GM18868 (cell line): ENCODE measurements around the gene RASL11A.

Experiments used
- ATAC-seq: cut with Tn5 transposase; IDR thresholded peaks from one replicate; pipeline ENCODE4 v1.9.1; 2021; ENCODE audit warnings: mild to moderate bottlenecking, moderate library complexity; ENCODE audit not compliant: unreplicated experiment

RASL11A gene, protein sequence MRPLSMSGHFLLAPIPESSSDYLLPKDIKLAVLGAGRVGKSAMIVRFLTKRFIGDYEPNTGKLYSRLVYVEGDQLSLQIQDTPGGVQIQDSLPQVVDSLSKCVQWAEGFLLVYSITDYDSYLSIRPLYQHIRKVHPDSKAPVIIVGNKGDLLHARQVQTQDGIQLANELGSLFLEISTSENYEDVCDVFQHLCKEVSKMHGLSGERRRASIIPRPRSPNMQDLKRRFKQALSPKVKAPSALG

DNA sequence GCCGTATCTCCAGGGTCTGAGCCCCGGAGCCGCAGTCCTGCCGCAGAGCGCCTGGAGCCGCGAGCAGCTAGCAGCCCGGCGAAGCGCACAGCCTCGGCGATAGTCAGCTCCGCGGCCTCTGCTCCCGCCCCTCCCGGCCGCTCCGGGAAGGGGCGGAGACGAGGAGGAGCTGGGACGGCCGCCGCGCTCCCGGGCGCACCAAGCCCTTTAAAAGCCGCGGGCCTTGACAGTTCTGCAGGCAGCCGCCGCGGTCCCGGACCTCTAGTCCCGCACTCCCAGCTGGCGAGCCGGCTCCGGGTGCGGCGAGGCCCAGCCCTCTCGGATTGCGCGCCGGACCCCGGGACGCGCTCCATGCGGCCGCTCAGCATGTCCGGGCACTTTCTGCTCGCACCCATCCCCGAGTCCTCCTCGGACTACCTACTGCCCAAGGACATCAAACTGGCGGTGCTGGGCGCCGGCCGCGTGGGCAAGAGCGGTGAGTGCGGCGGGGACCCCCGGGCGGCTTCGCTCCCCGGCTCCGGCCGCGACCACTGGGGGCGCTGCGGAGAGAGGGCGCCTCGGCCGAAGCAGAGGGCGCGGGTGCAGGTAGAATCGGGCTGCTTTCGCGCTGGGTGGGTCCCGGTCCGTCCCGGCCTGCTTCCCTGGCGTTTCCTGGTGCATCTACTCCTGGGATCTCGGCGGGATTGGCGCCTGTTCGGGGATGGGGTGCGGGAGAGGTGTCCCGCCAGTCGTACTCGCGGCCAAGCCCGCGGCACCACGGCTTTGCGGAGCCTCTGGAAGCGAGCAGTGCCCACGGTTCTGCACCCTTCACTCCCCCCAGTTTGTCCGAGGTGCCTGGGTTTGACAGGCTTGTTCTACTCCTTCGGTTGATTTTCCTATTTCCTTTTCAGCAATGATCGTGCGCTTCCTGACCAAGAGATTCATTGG, at the start of gene RASL11A:
Gene RASL11A (plus strand): TSS at position 237 of the 927 bp plus-strand sequence. CDS start 115 bp downstream, at position 352.
- peak; percentile 78 for ATAC-seq

DNA sequence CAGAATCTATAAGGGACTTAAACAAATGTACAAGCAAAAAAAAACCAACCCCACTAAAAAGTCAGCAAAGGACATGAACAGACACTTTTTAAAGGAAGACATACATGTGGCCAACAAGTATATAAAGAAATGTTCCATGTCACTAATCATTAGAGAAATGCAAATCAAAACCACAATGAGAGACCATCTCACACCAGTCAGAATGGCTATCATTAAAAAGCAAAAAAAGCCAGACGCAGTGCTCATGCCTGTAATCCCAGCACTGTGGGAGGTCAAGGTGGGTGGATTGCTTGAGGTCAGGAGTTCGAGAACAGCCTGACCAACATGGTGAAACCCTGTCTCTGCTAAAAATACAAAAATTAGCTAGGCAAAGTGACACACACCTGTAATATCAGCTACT, 48.5 kb upstream of the RASL11A start:
- ATAC-seq, result peak; percentile 60

DNA sequence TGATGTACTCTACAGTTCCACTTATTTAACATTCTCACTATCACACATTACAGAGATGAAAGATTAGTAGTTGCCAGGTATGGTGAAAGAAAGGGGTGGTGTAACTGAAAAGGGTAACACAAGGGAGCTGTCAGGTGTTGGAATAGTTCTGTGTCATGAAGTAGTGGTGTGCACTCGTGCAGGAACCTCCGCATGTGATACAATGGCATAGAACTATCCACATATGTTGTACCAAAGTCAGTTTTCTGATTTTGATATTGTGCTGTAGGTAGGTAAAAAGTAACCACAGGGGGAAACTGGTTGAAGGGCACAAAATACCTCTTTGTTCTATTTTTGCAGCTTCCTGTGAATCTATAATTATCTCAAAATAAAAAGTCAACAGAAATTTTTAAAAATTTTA, 43.6 kb upstream of the RASL11A start:
- no peak for ATAC-seq

DNA sequence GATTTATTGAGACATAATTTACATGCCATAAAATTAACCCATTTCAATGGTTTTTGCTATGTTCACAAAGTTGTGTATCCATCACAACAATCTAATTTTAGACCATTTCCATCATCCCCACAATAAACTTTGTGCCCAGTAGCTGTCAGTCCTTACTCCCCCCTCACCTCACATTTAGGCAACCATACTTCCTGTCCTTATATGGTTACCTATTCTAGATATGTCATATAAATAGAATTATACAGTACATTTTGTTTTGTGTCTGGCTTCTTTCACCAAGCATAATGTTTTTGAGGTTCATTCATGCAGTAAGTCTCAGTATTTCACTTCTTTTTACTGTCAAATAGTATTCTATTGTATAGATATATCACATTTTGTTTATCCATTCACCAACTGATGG, 42.5 kb upstream of the RASL11A start:
- peak; percentile 45 for ATAC-seq

DNA sequence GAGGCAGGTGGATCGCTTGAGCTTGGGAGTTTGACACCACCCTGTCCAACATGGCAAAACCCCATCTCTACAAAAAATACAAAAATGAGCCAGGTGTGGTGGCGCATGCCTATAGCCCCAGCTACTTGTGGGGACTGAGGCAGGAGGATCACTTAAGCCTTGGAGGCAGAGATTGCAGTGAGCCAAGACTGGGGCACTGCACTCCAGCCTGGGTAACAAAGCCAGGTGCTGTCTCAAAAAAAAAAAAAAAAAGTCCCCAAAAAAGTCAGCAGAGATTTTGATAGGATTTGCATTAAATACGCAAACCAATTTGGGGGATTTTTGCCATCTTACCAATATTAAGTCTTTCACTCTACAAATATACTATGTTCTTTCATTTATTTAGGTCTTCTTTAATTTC, 41.0 kb upstream of the RASL11A start:
- ATAC-seq, result no peak

DNA sequence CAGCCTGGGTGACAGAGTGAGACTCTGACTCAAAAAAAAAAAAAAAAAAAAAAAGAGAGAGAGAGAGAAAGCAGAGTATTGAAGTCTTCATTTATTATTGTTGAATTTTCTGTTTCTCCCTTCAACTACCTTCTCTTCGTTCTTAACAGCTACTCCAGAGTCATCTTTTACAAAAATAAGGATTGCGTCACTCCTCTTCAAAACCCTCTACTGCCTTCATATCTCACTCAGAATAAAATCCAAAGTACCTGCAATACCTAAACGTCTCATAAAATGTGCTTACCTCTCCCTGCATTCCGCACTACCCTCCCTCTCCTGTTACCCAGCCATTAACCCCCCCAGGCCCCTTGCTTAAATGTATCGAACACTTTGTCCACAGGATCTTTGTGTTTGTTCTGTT, 36.7 kb upstream of the RASL11A start:
- ATAC-seq, result no peak

DNA sequence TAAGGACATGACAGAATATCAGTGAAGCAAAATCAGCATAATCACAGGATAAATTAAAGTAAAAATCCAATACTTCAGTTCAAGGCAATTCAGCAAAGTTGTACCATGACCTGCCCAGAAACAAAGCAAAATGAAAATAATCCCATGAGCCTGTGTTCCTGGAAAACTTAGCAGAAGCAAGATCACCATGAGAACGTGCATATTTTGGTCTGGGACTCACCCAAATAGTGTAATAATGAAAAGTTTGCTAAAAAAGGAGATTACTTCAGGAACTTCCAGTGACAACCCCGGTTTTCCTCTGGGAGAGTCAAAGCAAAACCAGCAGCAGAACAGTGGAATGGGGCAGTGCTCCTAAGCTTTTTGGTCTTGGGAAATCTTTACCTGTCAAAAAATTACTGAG, 34.2 kb upstream of the RASL11A start:
- ATAC-seq, result no peak

DNA sequence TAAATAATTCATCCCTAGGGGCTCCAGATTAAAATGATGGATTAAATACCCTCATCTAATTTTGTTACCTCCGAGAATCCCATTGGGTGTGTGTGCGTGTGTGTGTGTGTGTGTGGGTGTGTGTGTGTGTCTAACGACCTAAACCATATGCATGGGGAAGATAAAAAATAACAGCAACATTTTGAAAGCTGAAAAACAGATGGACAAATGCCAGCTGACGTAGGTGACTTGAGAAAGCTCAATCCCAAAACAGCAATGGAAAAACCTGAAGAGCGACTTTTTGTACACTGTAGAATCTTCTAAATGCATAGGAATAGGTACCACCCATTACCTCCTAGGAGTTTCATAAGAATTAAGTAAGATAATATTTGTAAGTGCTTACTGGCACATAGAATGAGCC, 27.9 kb upstream of the RASL11A start:
- ATAC-seq, result no peak

DNA sequence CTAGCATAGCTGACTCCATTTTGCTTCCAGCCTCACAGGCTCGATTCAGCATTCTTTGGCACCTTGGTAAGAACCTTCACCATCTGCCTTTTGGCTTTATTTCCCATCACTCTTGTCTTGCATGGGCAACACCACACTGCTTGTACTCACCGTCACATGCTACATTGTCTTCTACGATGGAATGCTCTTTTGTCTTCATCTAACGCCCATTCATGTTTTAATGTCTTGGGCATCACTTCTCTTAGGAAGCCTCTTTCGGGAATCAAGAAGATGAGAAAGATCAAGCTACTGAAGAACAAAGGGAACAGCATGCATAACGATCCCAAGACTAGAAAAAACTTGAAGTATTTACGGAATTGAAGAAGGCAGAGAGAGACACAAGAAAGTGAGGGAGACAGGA, 25.0 kb upstream of the RASL11A start:
- ATAC-seq, result no peak

DNA sequence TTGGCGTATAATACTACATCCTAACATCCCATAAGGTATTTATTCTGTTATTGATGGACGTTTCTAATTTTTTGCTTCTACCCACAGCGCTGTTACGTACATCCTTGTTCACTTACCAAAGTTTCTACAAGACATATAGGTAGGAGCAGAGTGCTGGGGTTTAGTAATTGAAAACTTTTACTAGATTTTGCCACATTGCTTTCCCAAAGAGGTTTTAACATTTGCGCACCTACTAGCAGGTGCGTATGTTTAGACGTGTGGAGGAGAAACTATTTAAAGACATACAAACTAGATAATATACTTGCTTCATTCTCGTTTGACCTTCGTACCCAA, 19.8 kb upstream of the RASL11A start:
- ATAC-seq, result peak; percentile 5

DNA sequence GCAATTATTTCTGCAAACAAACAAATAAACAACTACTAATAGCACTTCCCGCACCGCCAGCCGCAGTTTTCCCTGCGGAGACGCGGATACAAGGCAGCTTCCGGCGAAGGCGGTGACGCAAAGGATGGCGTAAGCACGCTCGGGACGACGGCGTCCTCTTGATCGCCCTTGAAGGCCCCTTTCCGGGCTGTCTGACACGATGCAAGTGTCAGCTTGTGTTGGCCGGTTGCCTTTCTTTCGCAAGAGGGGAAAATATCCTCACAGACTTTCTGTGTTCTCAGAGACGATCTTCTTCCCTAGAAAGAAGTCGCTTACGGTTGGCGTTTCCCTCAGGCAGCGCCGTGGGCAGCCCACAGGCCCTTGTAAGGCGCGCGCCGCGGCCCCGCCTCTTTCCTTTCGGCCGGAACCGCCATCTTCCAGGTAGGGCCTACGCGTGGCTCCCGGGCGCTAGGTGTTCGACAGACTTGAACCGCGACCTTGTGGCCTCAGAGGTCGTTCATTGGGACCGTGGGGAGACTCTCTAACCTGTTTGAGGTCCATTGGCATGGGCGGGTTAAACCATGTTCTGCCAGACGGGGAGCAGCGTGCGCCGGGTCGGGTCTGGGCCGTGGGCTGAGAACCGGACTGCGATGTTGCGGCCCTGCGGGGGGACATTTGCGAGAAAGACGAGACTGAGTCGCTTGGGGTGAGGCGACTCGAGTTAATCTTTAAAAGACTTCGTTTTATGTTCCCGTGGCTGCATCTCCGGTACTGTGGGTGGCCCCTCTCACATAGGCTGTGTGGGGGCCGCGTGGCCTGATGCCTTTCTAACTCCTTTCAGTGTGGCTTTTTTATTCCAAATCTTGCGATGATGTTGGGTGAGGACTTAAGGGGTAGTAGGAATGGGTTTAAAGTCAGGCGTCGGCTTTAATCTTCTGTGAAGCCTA, 19.2 kb upstream of the RASL11A start, which contains the start of gene RPL21:
Gene RPL21 (plus strand): TSS at position 393 of the 926 bp plus-strand sequence. CDS start 2,219 bp downstream, outside the sequence.
- peak; percentile 97 for ATAC-seq

DNA sequence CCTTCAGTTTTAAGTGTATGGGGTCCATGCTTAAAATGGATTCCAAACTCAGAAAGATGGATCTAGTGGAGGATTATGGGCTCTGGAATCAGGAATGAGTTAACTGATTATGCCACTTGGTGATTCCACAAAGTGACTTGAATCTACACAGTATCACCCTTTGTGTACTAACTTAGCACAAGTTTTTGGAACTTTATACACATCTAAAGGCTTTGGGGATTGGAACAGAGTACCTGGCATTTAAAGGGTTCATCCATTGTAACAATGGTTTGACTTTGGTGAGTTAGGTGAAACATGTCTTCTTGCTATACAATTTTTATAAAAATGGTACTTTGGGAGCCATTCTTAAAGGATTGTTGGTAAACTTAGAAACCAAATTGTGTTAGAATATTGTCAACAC, 18.2 kb upstream of the RASL11A start:
- ATAC-seq, result no peak

DNA sequence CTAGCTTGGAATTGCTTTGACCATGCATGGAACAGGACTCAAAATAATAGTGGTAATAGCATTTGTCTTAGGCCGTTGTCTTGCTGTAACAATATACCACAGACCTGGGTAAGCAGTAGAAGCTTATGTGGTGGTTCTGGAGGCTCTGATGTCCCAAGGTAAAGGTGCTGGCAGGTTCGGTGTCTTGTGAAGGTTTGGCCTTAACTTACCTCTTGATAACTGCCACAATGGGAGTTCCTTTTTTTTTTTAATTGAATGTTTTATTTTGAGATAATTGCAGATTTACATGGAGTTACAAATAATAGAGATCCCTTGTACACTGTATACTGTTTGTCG, 13.4 kb upstream of the RASL11A start:
- no peak for ATAC-seq

DNA sequence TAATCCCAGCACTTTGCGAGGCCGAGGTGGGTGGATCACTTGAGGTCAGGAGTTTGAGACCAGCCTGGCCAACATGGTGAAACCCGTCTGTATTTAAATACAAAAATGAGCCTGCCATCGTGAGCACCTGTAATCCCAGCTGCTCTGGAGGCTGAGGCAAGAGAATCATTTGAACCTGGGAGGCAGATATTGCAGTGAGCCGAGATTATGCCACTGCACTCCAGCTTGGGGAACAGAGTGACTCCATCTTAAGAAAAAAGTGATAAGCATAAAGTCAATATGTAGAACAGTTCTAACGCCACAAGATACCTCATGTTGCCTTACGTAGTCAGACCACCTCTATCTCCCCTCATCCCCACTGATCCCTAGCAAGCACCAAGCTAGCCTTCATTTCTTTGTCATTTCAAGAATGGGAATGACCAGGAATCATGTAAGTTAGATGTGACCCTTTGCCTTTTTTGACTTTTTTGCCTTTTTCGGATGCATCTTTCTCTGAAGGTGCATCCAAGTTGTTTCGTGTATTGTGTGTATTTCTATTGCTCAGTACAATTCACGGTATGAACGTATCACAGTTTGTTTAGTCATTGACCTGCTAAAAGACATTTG, 12.9 kb upstream of the RASL11A start:
- ATAC-seq, result no peak

DNA sequence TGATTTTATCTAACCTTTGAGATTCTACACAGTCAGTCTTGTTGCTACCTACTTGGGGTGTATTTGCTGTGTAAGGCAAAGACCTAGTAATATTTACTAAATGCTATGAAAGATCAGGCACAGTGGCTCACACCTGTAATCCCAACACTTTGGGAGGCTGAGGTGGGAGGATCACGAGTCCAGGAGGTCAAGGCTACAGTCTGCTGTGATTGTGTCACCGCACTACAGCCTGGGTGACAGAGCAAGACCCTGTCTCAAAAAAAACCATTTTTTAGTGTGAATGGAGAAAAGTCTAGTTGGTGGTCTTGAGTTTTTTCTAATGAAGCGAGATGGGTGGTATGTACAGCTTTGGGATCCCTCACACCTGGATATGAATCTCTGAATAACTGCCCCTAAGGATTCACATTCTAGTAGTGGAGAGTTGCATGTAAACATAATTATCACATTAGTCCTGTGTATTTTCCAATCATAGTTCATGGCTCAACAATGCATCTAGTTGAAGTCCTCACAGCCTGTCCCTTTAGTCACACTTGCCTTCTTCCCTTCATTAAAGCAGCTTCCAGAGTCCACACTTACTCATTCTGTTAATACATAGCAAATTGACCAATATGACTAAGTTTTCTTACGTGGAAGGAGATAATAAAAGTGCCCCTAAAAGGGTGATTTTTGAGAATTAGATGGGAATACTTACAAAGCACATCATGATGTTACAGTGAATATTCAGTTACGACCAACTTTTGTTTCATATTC, 11.8 kb upstream of the RASL11A start:
- no peak for ATAC-seq

DNA sequence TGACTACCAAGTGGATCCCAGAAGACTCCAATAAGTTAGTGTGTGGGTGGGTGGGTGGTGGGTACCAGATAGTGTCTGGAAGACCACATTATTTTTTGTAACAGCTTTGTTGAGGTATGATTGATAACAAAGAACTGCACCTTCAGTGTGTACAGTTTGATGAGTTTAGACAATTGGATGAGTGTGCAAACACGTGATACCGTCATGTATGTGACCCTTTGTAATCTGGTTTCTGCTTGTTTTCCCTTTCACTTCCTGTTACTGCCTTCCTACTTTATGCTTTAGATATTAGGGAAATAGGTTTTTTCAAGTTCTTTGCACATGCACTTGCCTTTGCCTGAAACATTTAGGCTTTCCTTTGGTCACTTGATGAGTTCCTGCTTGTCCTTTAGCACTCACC, 10.8 kb upstream of the RASL11A start:
- peak; percentile 68 for ATAC-seq

DNA sequence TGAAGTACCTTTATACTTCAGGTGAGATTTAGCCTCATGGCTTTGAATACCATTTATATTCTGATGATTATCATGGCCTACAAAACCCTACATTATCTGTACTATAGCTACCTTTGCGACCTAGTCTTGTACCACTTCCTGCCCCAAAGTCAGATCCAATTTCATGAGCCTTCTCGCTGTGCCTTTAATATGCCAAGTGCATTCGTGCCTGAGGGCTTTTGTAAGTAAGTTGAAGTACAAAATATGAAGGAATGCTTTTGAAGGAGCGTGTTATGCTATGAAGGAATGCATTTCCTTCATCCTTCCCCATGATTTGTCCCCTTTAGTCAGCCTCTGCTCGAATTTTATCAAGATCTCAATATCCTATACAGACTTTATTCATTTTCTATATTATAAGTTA, 9.2 kb upstream of the RASL11A start:
- no peak for ATAC-seq

DNA sequence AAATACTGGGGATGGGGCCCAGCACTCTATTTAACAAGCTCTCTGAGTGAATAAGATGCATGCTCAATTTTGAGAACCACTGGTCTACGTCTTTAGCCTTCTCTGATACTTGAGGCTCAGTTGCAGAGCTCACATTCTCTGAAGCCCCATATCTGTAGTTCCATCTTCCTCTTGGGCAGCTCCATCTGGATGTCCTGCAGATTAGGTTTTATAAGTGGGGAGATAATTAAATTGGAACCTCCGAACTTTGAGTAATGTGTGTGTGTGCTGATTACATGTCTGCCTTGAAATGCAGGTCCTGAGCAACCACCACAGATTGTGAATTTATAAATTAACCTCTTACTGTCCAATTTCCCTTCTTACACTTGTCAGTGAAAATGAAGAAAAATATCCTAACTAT, 7.2 kb upstream of the RASL11A start:
- no peak for ATAC-seq

DNA sequence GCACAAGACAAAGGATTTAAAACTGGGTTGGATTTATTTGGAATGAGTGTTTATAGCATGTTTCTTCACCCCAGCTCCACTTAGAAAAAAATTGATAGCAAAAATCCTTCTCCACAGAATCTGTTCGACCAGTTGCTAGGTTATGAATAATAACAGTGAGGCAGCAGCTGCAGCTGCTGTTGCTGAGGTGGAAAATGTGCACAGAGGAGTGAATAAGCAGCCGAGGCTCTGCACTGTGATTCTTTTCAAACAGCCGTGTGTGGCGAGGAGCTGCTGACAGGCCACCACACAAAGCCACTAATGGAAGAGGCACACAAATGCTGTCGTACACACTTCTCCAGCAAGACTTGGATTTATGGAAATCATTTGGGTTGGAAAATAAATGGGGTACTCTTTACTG, 6.4 kb upstream of the RASL11A start:
- ATAC-seq, result no peak

DNA sequence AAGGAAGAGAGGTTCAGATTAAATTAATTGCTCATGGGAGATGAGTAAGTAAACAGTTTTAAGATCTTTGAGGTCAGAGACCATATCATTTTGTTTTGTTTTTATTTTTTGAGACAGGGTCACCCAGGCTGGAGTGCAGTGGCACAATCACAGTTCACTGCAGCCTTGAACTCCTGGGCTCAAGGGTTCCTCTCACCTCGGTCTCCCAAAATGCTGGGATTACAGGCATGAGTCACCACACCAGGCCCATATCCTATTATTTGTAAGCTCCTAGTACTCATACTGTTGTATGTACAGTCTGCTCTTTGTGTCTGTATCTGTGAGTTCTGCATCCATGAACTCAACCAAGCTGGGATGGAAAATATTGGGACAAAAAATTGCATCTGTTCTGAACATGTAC, 6.0 kb upstream of the RASL11A start:
- no peak for ATAC-seq
